Panc1 (cell line): ENCODE results near the gene LHFPL2.

Source experiments
- POLR2AphosphoS5 ChIP-seq: IDR thresholded peaks from 2 replicates; pipeline ENCODE4 v1.6.1; 2012; ENCODE audit warnings: mild to moderate bottlenecking, low read depth, low read length, moderate library complexity
- TCF7L2 ChIP-seq: IDR thresholded peaks from 2 replicates; pipeline ENCODE4 v1.6.1; 2011; ENCODE audit warnings: mild to moderate bottlenecking, low read depth, low read length, inconsistent platforms
- TF ChIP-seq, protein P1 (sequence below): fragments of 450-650 bp; IDR thresholded peaks from 2 replicates; pipeline ENCODE4 v1.5.1; 2017; ENCODE audit warnings: mild to moderate bottlenecking
- TF ChIP-seq, protein P2 (sequence below), 2 experiments: IDR thresholded peaks; 2 replicates each; pipeline ENCODE4 v1.6.1; 2011 to 2012; ENCODE audit warnings: low read depth in 2 of 2, control low read depth in 1 of 2, low read length in 1 of 2, mild to moderate bottlenecking in 1 of 2, moderate library complexity in 1 of 2; ENCODE audit not compliant: insufficient read depth in 1 of 2

DNA sequence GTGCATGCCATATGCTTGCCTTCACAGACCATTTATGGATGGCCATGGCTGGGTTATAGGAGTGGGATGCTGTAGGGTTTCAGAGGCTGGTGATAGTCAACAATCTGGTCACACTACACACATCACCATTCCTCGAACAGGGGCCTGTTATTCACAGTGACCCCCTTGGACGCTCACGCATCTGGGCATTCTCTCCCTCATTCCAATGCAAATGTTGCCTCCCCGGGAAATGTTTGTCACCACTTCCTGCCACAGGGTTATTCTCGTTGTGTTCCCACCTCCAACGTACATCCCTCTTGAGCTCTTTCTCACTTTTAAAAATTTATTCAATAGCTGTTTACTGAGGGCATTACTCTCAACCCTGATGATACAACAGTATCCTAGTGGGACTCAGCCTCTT is 152.8 kb downstream of the LHFPL2 start:
- TF ChIP-seq, protein P1, sequence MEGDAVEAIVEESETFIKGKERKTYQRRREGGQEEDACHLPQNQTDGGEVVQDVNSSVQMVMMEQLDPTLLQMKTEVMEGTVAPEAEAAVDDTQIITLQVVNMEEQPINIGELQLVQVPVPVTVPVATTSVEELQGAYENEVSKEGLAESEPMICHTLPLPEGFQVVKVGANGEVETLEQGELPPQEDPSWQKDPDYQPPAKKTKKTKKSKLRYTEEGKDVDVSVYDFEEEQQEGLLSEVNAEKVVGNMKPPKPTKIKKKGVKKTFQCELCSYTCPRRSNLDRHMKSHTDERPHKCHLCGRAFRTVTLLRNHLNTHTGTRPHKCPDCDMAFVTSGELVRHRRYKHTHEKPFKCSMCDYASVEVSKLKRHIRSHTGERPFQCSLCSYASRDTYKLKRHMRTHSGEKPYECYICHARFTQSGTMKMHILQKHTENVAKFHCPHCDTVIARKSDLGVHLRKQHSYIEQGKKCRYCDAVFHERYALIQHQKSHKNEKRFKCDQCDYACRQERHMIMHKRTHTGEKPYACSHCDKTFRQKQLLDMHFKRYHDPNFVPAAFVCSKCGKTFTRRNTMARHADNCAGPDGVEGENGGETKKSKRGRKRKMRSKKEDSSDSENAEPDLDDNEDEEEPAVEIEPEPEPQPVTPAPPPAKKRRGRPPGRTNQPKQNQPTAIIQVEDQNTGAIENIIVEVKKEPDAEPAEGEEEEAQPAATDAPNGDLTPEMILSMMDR: no peak
- TF ChIP-seq POLR2AphosphoS5 (no peak), TCF7L2 (no peak)
- TF ChIP-seq, protein P2, sequence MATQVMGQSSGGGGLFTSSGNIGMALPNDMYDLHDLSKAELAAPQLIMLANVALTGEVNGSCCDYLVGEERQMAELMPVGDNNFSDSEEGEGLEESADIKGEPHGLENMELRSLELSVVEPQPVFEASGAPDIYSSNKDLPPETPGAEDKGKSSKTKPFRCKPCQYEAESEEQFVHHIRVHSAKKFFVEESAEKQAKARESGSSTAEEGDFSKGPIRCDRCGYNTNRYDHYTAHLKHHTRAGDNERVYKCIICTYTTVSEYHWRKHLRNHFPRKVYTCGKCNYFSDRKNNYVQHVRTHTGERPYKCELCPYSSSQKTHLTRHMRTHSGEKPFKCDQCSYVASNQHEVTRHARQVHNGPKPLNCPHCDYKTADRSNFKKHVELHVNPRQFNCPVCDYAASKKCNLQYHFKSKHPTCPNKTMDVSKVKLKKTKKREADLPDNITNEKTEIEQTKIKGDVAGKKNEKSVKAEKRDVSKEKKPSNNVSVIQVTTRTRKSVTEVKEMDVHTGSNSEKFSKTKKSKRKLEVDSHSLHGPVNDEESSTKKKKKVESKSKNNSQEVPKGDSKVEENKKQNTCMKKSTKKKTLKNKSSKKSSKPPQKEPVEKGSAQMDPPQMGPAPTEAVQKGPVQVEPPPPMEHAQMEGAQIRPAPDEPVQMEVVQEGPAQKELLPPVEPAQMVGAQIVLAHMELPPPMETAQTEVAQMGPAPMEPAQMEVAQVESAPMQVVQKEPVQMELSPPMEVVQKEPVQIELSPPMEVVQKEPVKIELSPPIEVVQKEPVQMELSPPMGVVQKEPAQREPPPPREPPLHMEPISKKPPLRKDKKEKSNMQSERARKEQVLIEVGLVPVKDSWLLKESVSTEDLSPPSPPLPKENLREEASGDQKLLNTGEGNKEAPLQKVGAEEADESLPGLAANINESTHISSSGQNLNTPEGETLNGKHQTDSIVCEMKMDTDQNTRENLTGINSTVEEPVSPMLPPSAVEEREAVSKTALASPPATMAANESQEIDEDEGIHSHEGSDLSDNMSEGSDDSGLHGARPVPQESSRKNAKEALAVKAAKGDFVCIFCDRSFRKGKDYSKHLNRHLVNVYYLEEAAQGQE (IDR thresholded peaks at IDR 0.05; ENCODE audit: insufficient read depth in 1 of 2, low read depth in 2 of 2, low read length in 1 of 2): no peak
